Endothelial cell of umbilical vein (primary cell): ENCODE measurements around the gene GRAMD4. TPM values are rescaled to one million over a fixed set of nuclear protein-coding genes. Genes with fewer than 3 reads are reported as not detected.

Experiments used
- BruUV-seq: library from RNA; stranded (reverse); fragments of 400-500 nt; replicated peaks from 2 replicates; lab custom pipeline; 2021; lab: Mats Ljungman, UMichigan
- CTCF ChIA-PET: fragments of 300-600, 350-600 bp; sonication (Branson Sonifier 250); formaldehyde crosslinking; loops from one replicate; lab custom pipeline; 2021; ENCODE audit warnings: antibody characterized with exemption, inconsistent platforms; lab: Charles Lee
- POLR2A ChIA-PET: fragments of 300-600, 350-600 bp; sonication (Branson Sonifier 250); formaldehyde crosslinking; loops from one replicate; lab custom pipeline; 2021; ENCODE audit warnings: antibody characterized with exemption, inconsistent platforms; lab: Charles Lee
- DNase-seq: peaks from one replicate; pipeline ENCODE4 v3.0.0-alpha.2; 2011; ENCODE audit warnings: low read depth, low spot score
- FAIRE-seq: peaks from 2 replicates; lab custom pipeline; 2011; peaks lifted over from hg19 to GRCh38; lab: Jason Lieb, UNC
- H2AFZ ChIP-seq: 2 replicates; pipeline ENCODE4 v1.6.0; 2012; ENCODE audit warnings: low read depth, low read length, control low read depth, inconsistent platforms
- H3K27ac ChIP-seq: 2 replicates; pipeline ENCODE4 v1.5.1; 2011; ENCODE audit warnings: low read depth, mild to moderate bottlenecking, control low read depth, low read length, moderate library complexity; ENCODE audit not compliant: insufficient read depth
- H3K27me3 ChIP-seq, 2 experiments: 2 replicates each; pipeline versions ENCODE4 v1.6.0 to v1.6.1; 2011; ENCODE audit warnings: low read length in 2 of 2, mixed read lengths in 1 of 2; ENCODE audit not compliant: control insufficient read depth in 2 of 2, insufficient read depth in 2 of 2
- H3K36me3 ChIP-seq, 2 experiments: 2 replicates in 1 of 2; 3 replicates in 1 of 2; pipeline ENCODE4 v1.5.1; 2011; ENCODE audit warnings: low read length in 2 of 2, mild to moderate bottlenecking in 1 of 2, moderate library complexity in 1 of 2; ENCODE audit not compliant: control insufficient read depth in 2 of 2, insufficient read depth in 2 of 2; ENCODE audit errors: extremely low read depth in 1 of 2
- H3K4me1 ChIP-seq: 3 replicates; pipeline ENCODE4 v1.5.1; 2011; ENCODE audit warnings: mild to moderate bottlenecking, low read length; ENCODE audit not compliant: control insufficient read depth, insufficient read depth; ENCODE audit errors: extremely low read depth
- H3K4me2 ChIP-seq: 2 replicates; pipeline ENCODE4 v1.6.1; 2011; ENCODE audit warnings: low read length, control low read depth, mixed read lengths; ENCODE audit not compliant: insufficient read depth
- H3K4me3 ChIP-seq, 3 experiments: fragments of 200-600 bp in 1 of 3; sonication (generic), shearing (Covaris generic) in 1 of 3; replicated peaks in 1 of 3; 2 replicates each; pipeline ENCODE4 v1.5.1; 2011 to 2016; ENCODE audit warnings: control low read depth in 3 of 3, low read length in 3 of 3, mild to moderate bottlenecking in 2 of 3, inconsistent platforms in 1 of 3, low read depth in 1 of 3, moderate library complexity in 1 of 3; ENCODE audit not compliant: insufficient read depth in 1 of 3
- H3K79me2 ChIP-seq: 2 replicates; pipeline ENCODE4 v1.6.0; 2012; ENCODE audit warnings: low read length, inconsistent platforms; ENCODE audit not compliant: control insufficient read depth, insufficient read depth
- H3K9ac ChIP-seq: replicated peaks from 2 replicates; pipeline ENCODE3; 2011; ENCODE audit warnings: low read length, control low read depth; ENCODE audit not compliant: insufficient read depth; ENCODE audit errors: extremely low read depth
- H3K9me1 ChIP-seq: replicated peaks from 3 replicates; pipeline ENCODE4 v1.6.0; 2011; ENCODE audit warnings: mild to moderate bottlenecking, low read length; ENCODE audit not compliant: control insufficient read depth, insufficient read depth; ENCODE audit errors: extremely low read depth
- H3K9me3 ChIP-seq: replicated peaks from 2 replicates; pipeline ENCODE4 v1.5.1; 2012; ENCODE audit warnings: low read length, inconsistent platforms; ENCODE audit not compliant: control insufficient read depth, insufficient read depth
- H4K20me1 ChIP-seq: replicated peaks from 2 replicates; pipeline ENCODE3; 2011; ENCODE audit warnings: mild to moderate bottlenecking, low read length; ENCODE audit not compliant: control insufficient read depth, insufficient read depth; ENCODE audit errors: extremely low read depth
- EZH2 ChIP-seq: IDR thresholded peaks from 2 replicates; pipeline ENCODE4 v1.6.1; 2012; ENCODE audit warnings: borderline replicate concordance, low read depth, mild to moderate bottlenecking, moderate library complexity, low read length, inconsistent platforms; ENCODE audit not compliant: severe bottlenecking
- FOS ChIP-seq: IDR thresholded peaks from 2 replicates; pipeline ENCODE4 v1.6.1; 2011; ENCODE audit warnings: mild to moderate bottlenecking, low read length, moderate library complexity, borderline replicate concordance; ENCODE audit not compliant: insufficient read depth
- JUN ChIP-seq: IDR thresholded peaks from 2 replicates; pipeline ENCODE4 v1.6.1; 2011; ENCODE audit warnings: borderline replicate concordance, low read depth; ENCODE audit not compliant: insufficient read length, insufficient read depth
- POLR2A ChIP-seq: IDR thresholded peaks from 2 replicates; pipeline ENCODE4 v1.6.1; 2012; ENCODE audit warnings: low read depth, mild to moderate bottlenecking, control low read depth, low read length
- POLR2AphosphoS5 ChIP-seq: IDR thresholded peaks from 2 replicates; pipeline ENCODE4 v1.6.1; 2012; ENCODE audit warnings: low read depth, mild to moderate bottlenecking, control low read depth, low read length, moderate library complexity; ENCODE audit not compliant: insufficient read depth
- dilution Hi-C: fragments of 300-500 bp; cut with MboI; formaldehyde crosslinking; loops from one replicate; pipeline ENCODE4 v1.15.0; 2019; ENCODE audit warnings: low sequenced_read_pairs; ENCODE audit not compliant: extremely low pct_ligation_motif_present
- intact Hi-C: fragments of 100-400 bp; cut with micrococcal nuclease; formaldehyde crosslinking; loops from one replicate; pipeline ENCODE4 v1.10.0; 2022
- polyA plus RNA-seq, 4 experiments: library from polyadenylated mRNA; depleted of rRNA in 3 of 4; stranded (reverse) in 3 of 4; unstranded in 1 of 4; fragments of >200 nt; gene quantifications; 2 replicates each; pipeline versions ENCODE4 v1.2.1 to v1.2.3, GENCODE V29; 2011 to 2012; ENCODE audit warnings: missing spikeins in 1 of 4
- total RNA-seq: library from RNA; stranded (reverse); gene quantifications from 2 replicates; pipeline ENCODE4 v1.2.3, GENCODE V29; 2021
- TF ChIP-seq, protein P1 (sequence below): IDR thresholded peaks from 2 replicates; pipeline ENCODE4 v1.6.1; 2011; ENCODE audit not compliant: insufficient read depth, insufficient read length
- TF ChIP-seq, protein P2 (sequence below), 2 donors: IDR thresholded peaks; 1 replicate in 1 of 2; 2 replicates in 1 of 2; pipeline ENCODE4 v1.5.1; 2011; ENCODE audit warnings: low read length in 2 of 2, mild to moderate bottlenecking in 2 of 2, moderate library complexity in 2 of 2, control low read depth in 1 of 2, inconsistent platforms in 1 of 2, low read depth in 1 of 2; ENCODE audit not compliant: insufficient read depth in 1 of 2; ENCODE audit errors: extremely low read depth in 1 of 2

GRAMD4 gene
- total and polyA plus RNA-seq, 2 donors (not counting 3 experiments of a cell fraction or from before 2014, with no cell fraction given): 5.9 to 14.8 TPM

DNA sequence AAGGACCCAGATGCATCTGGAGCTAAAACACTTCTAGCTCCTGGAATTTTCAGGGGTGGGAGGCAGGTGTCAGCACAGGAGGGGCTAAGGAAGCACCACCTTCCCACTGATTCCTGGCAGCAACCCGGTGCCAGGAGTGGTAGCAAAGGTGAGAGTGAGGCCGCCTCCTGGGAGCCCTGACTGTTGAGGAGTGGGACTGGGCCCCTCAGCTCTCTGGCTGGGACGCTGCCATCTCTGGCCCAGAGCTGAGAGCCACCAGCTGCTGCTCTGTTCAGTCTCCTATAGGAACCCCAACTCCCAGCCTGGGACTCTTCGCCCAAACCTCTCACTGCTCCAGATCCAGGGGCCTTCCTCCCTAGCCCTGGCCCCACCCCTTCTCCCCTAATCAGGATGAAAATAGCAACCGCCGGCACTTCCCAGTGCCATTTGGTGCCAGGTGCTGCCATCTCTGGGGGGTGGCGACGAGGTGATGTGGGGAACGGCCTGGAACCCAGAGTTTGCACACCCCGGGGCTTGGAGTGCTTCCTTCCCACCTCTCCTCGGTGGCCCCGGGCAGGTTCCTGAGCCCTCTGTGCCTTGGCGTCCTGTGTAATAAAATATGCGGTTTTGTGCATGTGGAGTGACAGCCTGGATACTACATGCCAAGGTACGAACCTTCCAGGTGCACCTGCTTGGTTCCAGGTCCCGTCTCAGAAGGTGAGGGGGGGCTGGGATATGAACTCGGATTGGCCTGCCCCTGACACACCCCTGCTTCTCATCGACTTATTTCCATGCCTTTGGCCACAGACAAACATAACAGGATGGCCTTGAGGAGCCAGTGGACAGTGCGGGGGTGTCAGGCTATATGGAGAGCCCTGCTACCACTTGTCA lies 47.0 kb upstream of the GRAMD4 start:
- no peaks in the 10 kb centered on the region for H3K9me1 ChIP-seq
- intact Hi-C loops: no loop called here
- peaks cover 19% of the 10 kb centered on the region for H3K4me1 ChIP-seq
- TF ChIP-seq POLR2AphosphoS5 (no peak), FOS (no peak), JUN (no peak), EZH2 (no peak), POLR2A (no peak)
- TF ChIP-seq, protein P1, sequence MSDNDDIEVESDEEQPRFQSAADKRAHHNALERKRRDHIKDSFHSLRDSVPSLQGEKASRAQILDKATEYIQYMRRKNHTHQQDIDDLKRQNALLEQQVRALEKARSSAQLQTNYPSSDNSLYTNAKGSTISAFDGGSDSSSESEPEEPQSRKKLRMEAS: no peak
- TF ChIP-seq, protein P2, sequence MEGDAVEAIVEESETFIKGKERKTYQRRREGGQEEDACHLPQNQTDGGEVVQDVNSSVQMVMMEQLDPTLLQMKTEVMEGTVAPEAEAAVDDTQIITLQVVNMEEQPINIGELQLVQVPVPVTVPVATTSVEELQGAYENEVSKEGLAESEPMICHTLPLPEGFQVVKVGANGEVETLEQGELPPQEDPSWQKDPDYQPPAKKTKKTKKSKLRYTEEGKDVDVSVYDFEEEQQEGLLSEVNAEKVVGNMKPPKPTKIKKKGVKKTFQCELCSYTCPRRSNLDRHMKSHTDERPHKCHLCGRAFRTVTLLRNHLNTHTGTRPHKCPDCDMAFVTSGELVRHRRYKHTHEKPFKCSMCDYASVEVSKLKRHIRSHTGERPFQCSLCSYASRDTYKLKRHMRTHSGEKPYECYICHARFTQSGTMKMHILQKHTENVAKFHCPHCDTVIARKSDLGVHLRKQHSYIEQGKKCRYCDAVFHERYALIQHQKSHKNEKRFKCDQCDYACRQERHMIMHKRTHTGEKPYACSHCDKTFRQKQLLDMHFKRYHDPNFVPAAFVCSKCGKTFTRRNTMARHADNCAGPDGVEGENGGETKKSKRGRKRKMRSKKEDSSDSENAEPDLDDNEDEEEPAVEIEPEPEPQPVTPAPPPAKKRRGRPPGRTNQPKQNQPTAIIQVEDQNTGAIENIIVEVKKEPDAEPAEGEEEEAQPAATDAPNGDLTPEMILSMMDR (IDR thresholded peaks at IDR 0.05; ENCODE audit: extremely low read depth in 1 of 2, insufficient read depth in 1 of 2, low read depth in 1 of 2, low read length in 2 of 2): no peak
- no TSS peak for BruUV-seq
- H3K4me3 ChIP-seq: no peak overlapping the region
- CTCF ChIA-PET: interaction anchor here (2.0 kb wide), 1 partner anchor 10 kb away, joined by 7 read pairs; no protein-coding TSS in a partner anchor
- H3K79me2 ChIP-seq: no peaks in the 10 kb centered on the region
- dilution Hi-C loops: no loop called here
- no peak overlapping the region for H3K4me2 ChIP-seq
- no peak for DNase-seq
- no peaks in the 10 kb centered on the region for H4K20me1 ChIP-seq
- H3K9me3 ChIP-seq: no peaks in the 10 kb centered on the region
- H2AFZ ChIP-seq: no peak overlapping the region
- POLR2A ChIA-PET: no interaction called here
- H3K36me3 ChIP-seq: no peaks in the 10 kb centered on the region
- H3K27me3 ChIP-seq: no peaks in the 10 kb centered on the region
- H3K9ac ChIP-seq: no peak overlapping the region
- H3K27ac ChIP-seq: no peak overlapping the region
- FAIRE-seq: no peak
